ENCODE measurements around the gene TADA3.

The TADA3 gene, protein sequence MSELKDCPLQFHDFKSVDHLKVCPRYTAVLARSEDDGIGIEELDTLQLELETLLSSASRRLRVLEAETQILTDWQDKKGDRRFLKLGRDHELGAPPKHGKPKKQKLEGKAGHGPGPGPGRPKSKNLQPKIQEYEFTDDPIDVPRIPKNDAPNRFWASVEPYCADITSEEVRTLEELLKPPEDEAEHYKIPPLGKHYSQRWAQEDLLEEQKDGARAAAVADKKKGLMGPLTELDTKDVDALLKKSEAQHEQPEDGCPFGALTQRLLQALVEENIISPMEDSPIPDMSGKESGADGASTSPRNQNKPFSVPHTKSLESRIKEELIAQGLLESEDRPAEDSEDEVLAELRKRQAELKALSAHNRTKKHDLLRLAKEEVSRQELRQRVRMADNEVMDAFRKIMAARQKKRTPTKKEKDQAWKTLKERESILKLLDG

DNA sequence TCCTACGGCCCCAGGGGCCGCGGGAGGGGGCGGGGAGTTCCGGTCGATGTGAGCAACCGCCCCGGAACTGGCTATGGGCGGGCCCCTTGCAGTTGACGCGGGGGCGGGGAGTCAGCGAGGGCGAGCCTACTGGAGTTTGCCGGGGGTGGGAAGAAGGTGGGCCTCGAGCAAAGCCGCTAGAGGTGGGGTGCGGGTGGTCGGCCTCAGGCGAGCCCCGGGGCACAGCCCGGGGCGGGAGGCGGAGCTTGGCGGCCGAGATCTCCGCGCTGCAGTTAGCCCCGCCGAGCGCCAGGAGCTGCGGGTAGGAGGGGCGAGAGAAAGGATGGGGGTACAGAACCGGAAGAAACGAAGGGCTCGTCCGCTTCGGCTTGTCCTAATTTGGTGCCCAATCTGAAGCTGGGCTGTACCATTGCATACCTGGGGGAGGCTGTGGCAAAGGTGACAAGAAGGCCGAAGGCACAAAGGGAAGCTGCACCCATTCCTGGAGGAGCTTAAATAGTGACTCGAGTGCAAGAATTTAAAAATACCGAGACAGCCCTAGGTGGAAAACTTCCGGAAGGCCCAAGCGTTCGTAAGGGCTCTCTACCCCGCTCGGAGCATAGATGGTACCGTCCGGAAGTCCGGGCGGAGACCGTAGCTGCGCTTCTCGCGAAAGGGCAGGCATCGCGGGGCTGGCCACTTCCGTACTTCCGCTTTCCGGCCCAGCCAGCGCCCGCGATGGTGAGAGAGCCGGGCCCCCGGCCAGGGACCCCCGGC, at the start of gene TADA3, which contains the start of gene ARPC4:
TSS of gene TADA3 (minus strand) at position 69 of the 756 bp plus-strand sequence. CDS start 1,007 bp downstream, outside the sequence.
TSS of gene ARPC4 (plus strand) at position 678 of the 756 bp plus-strand sequence. CDS start at position 718, 40 bp downstream.
- Histone ChIP-seq H3K9ac (ENCODE audit: low read depth, low read length) (peak within 1 kb of the TSS; percentile 86), H3K4me3 (ENCODE audit: low read depth in 1 of 2, low read length in 2 of 2) (peak within 1 kb of the TSS; percentile 74 to 94), H3K9me3 (ENCODE audit: insufficient read depth, low read length, severe bottlenecking) (no peaks in the 10 kb centered on the region), H3K4me2 (ENCODE audit: insufficient read depth, low read length) (peak within 1 kb of the TSS; percentile 82), H3K79me2 (ENCODE audit: insufficient read depth, low read length) (peaks cover 52% of the 10 kb centered on the region), H4K20me1 (ENCODE audit: insufficient read depth, low read length) (peaks cover 28% of the 10 kb centered on the region), H3K4me1 (ENCODE audit: insufficient read depth, low read length) (peaks cover 38% of the 10 kb centered on the region), H2AFZ (ENCODE audit: low read depth, low read length) (peak within 1 kb of the TSS; percentile 88), H3K27me3 (ENCODE audit: insufficient read depth, low read length, poor library complexity) (no peaks in the 10 kb centered on the region), H3K36me3 (ENCODE audit: insufficient read depth, low read length) (peaks cover 51% of the 10 kb centered on the region), H3K27ac (ENCODE audit: low read length) (peak within 1 kb of the TSS; percentile 100)
- ATAC-seq (ENCODE audit: insufficient read depth, low read depth) (peak; percentile 87), DNase-seq (peak; percentile 96)
- no peak for TF ChIP-seq EZH2 (IDR thresholded peaks at IDR 0.05; ENCODE audit: borderline replicate concordance, low read depth, low read length, severe bottlenecking)
- TF ChIP-seq, protein P1, sequence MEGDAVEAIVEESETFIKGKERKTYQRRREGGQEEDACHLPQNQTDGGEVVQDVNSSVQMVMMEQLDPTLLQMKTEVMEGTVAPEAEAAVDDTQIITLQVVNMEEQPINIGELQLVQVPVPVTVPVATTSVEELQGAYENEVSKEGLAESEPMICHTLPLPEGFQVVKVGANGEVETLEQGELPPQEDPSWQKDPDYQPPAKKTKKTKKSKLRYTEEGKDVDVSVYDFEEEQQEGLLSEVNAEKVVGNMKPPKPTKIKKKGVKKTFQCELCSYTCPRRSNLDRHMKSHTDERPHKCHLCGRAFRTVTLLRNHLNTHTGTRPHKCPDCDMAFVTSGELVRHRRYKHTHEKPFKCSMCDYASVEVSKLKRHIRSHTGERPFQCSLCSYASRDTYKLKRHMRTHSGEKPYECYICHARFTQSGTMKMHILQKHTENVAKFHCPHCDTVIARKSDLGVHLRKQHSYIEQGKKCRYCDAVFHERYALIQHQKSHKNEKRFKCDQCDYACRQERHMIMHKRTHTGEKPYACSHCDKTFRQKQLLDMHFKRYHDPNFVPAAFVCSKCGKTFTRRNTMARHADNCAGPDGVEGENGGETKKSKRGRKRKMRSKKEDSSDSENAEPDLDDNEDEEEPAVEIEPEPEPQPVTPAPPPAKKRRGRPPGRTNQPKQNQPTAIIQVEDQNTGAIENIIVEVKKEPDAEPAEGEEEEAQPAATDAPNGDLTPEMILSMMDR (IDR thresholded peaks at IDR 0.05; ENCODE audit: borderline replicate concordance, extremely low read depth, low read length, poor library complexity, severe bottlenecking) = no peak

DNA sequence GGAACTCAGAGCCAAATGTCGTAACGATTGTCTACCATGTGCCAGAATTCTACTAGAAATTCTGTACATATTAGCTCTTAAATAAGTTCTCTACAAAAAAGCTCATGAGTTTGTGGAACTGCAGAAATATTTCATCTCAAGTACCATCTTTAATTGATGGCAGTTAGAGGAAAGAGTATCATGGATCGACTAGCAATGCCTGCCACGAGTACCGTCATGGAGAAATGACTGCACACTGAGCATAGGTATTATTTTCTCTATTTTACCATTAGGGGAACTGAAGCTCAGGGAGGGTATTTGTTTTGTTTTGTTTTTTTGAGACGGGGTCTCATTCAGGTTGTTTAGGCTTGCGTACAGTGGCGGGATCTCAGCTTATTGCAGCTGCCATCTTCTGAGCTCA, 48.7 kb upstream of the TADA3 start:
- H3K27me3 ChIP-seq (ENCODE audit: insufficient read depth, low read length, poor library complexity) = no peaks in the 10 kb centered on the region
- no peak overlapping the region for H3K9ac ChIP-seq (ENCODE audit: low read depth, low read length)
- H3K79me2 ChIP-seq (ENCODE audit: insufficient read depth, low read length) = peaks cover 11% of the 10 kb centered on the region
- ATAC-seq (ENCODE audit: insufficient read depth, low read depth) = no peak
- H4K20me1 ChIP-seq (ENCODE audit: insufficient read depth, low read length) = peaks cover 3% of the 10 kb centered on the region; the same call in 1 of the 2 replicates
- peaks cover 45% of the 10 kb centered on the region for H3K36me3 ChIP-seq (ENCODE audit: insufficient read depth, low read length)
- no peaks in the 10 kb centered on the region for H3K9me3 ChIP-seq (ENCODE audit: insufficient read depth, low read length, severe bottlenecking)
- no peak overlapping the region for H3K27ac ChIP-seq (ENCODE audit: low read length)
- no peak for TF ChIP-seq EZH2 (IDR thresholded peaks at IDR 0.05; ENCODE audit: borderline replicate concordance, low read depth, low read length, severe bottlenecking)
- TF ChIP-seq, protein P1 (IDR thresholded peaks at IDR 0.05; ENCODE audit: borderline replicate concordance, extremely low read depth, low read length, poor library complexity, severe bottlenecking) = no peak
- DNase-seq = no peak
- H2AFZ ChIP-seq (ENCODE audit: low read depth, low read length) = no peak overlapping the region
- peaks cover 21% of the 10 kb centered on the region for H3K4me1 ChIP-seq (ENCODE audit: insufficient read depth, low read length)
- H3K4me3 ChIP-seq (ENCODE audit: low read depth in 1 of 2, low read length in 2 of 2) = no peak overlapping the region
- no peak overlapping the region for H3K4me2 ChIP-seq (ENCODE audit: insufficient read depth, low read length)

GRCh38 chr3:9838856-9839255, 46.6 kb upstream of the TADA3 start:
- ATAC-seq (ENCODE audit: insufficient read depth, low read depth) = no peak
- Histone ChIP-seq H3K4me2 (ENCODE audit: insufficient read depth, low read length) (no peak overlapping the region), H3K4me1 (ENCODE audit: insufficient read depth, low read length) (peaks cover 15% of the 10 kb centered on the region), H3K79me2 (ENCODE audit: insufficient read depth, low read length) (peaks cover 11% of the 10 kb centered on the region), H3K4me3 (ENCODE audit: low read depth in 1 of 2, low read length in 2 of 2) (no peak overlapping the region), H2AFZ (ENCODE audit: low read depth, low read length) (no peak overlapping the region), H3K36me3 (ENCODE audit: insufficient read depth, low read length) (peaks cover 65% of the 10 kb centered on the region), H3K27me3 (ENCODE audit: insufficient read depth, low read length, poor library complexity) (no peaks in the 10 kb centered on the region), H4K20me1 (ENCODE audit: insufficient read depth, low read length) (peaks cover 3% of the 10 kb centered on the region; the same call in 1 of the 2 replicates), H3K9me3 (ENCODE audit: insufficient read depth, low read length, severe bottlenecking) (no peaks in the 10 kb centered on the region), H3K27ac (ENCODE audit: low read length) (no peak overlapping the region), H3K9ac (ENCODE audit: low read depth, low read length) (no peak overlapping the region)
- no peak for DNase-seq
- TF ChIP-seq, protein P1 (IDR thresholded peaks at IDR 0.05; ENCODE audit: borderline replicate concordance, extremely low read depth, low read length, poor library complexity, severe bottlenecking) = no peak
- TF ChIP-seq EZH2 (IDR thresholded peaks at IDR 0.05; ENCODE audit: borderline replicate concordance, low read depth, low read length, severe bottlenecking) = no peak
